HepG2 (cell line): ENCODE data around the gene HBS1L. TPM values are rescaled to one million over a fixed set of nuclear protein-coding genes. Genes with fewer than 3 reads are reported as not detected.

Experiments used
- ATAC-seq: fragments of 200-7000 bp; cut with Tn5 transposase; 3 replicates; pipeline ENCODE4 v1.9.1; 2020; ENCODE audit warnings: mild to moderate bottlenecking, moderate library complexity
- BruUV-seq: library from RNA; stranded (reverse); fragments of 400-500 nt; replicated peaks from 2 replicates; lab custom pipeline; 2021; lab: Mats Ljungman, UMichigan
- CTCF ChIA-PET: fragments of 300-600 bp; formaldehyde crosslinking; extraction: SDS; loops from one replicate; lab custom pipeline; 2021; ENCODE audit warnings: low total read pairs, inconsistent platforms, low intra/inter-chr PET ratio; lab: Yijun Ruan, JAX
- POLR2A ChIA-PET: fragments of 350-600 bp; sonication (Branson Sonifier 250); formaldehyde crosslinking; loops from one replicate; lab custom pipeline; 2020; ENCODE audit warnings: antibody characterized with exemption, inconsistent platforms; lab: Yijun Ruan, JAX
- DNase-seq: peaks from one replicate; pipeline ENCODE4 v3.0.0-alpha.2; 2015; ENCODE audit warnings: low spot score
- FAIRE-seq: peaks from 3 replicates; lab custom pipeline; 2011; peaks lifted over from hg19 to GRCh38; lab: Jason Lieb, UNC
- H2AFZ ChIP-seq: one replicate; pipeline ENCODE4 v1.6.1; 2011; ENCODE audit warnings: low read length, inconsistent platforms
- H3K27ac ChIP-seq: fragments of 300-600 bp; 3 replicates; pipeline ENCODE4 v1.8.0; 2011; ENCODE audit warnings: mixed run types, mild to moderate bottlenecking, mixed read lengths, low read length, inconsistent platforms; ENCODE audit not compliant: insufficient read depth; ENCODE audit errors: extremely low read length
- H3K27me3 ChIP-seq, 2 experiments: fragments of 200-600 bp in 1 of 2; 2 replicates in 1 of 2; 3 replicates in 1 of 2; pipeline versions ENCODE4 v1.6.0 to v1.8.0; 2011; ENCODE audit warnings: low read length in 2 of 2, mild to moderate bottlenecking in 2 of 2, moderate library complexity in 2 of 2, inconsistent platforms in 1 of 2; ENCODE audit not compliant: insufficient read depth in 2 of 2, control insufficient read depth in 1 of 2
- H3K36me3 ChIP-seq, 2 experiments: fragments of 200-600 bp in 1 of 2; replicated peaks in 1 of 2; 2 replicates in 1 of 2; 3 replicates in 1 of 2; pipeline versions ENCODE4 v1.5.1 to v1.8.0; 2011; ENCODE audit warnings: low read length in 2 of 2, inconsistent platforms in 1 of 2; ENCODE audit not compliant: insufficient read depth in 2 of 2, control insufficient read depth in 1 of 2
- H3K4me1 ChIP-seq: 2 replicates; pipeline ENCODE4 v1.5.1; 2012; ENCODE audit warnings: low read length, inconsistent platforms; ENCODE audit not compliant: insufficient read depth
- H3K4me2 ChIP-seq: 2 replicates; pipeline ENCODE4 v1.6.0; 2011; ENCODE audit warnings: low read depth, low read length, inconsistent platforms
- H3K4me3 ChIP-seq, 3 experiments: fragments of 200-600 bp in 1 of 3; sonication (generic), shearing (Covaris generic) in 1 of 3; replicated peaks in 1 of 3; 2 replicates each; pipeline ENCODE4 v1.5.1; 2011 to 2016; ENCODE audit warnings: low read length in 3 of 3, inconsistent platforms in 2 of 3, low read depth in 2 of 3, mild to moderate bottlenecking in 2 of 3, control low read depth in 1 of 3, mixed read lengths in 1 of 3; ENCODE audit not compliant: insufficient read depth in 1 of 3
- H3K79me2 ChIP-seq: one replicate; pipeline ENCODE4 v1.6.1; 2011; ENCODE audit warnings: low read length, inconsistent platforms; ENCODE audit not compliant: insufficient read depth
- H3K9ac ChIP-seq: 2 replicates; pipeline ENCODE4 v1.6.0; 2011; ENCODE audit warnings: mild to moderate bottlenecking, low read depth, low read length, inconsistent platforms; ENCODE audit not compliant: insufficient read depth
- H3K9me3 ChIP-seq: 2 replicates; pipeline ENCODE4 v1.5.1; 2012; ENCODE audit warnings: mild to moderate bottlenecking, low read length
- H4K20me1 ChIP-seq: 2 replicates; pipeline ENCODE4 v1.6.0; 2011; ENCODE audit warnings: inconsistent platforms, mild to moderate bottlenecking, low read length, moderate library complexity; ENCODE audit not compliant: insufficient read depth
- NCOA1 ChIP-seq: sonication (generic); formaldehyde crosslinking; IDR thresholded peaks from 2 replicates; pipeline ENCODE4 v1.9.0; 2021; ENCODE audit warnings: missing genetic modification reagents
- PHB2 ChIP-seq: fragments of 450-650 bp; IDR thresholded peaks from 2 replicates; pipeline ENCODE4 v1.6.1; 2018; ENCODE audit not compliant: partially characterized antibody
- RAD21 ChIP-seq: fragments of 450-650 bp; formaldehyde crosslinking; IDR thresholded peaks from 2 replicates; pipeline ENCODE4 v1.5.0; 2020; ENCODE audit warnings: mild to moderate bottlenecking
- ZNF232 ChIP-seq: sonication (generic); formaldehyde crosslinking; IDR thresholded peaks from 2 replicates; pipeline ENCODE4 v1.4.0; 2020; ENCODE audit warnings: missing genetic modification reagents, borderline replicate concordance
- ZNF543 ChIP-seq: sonication (generic); formaldehyde crosslinking; IDR thresholded peaks from 2 replicates; pipeline ENCODE4 v1.4.0; 2020; ENCODE audit warnings: mild to moderate bottlenecking, missing genetic modification reagents
- ZNF549 ChIP-seq: sonication (generic); formaldehyde crosslinking; IDR thresholded peaks from 2 replicates; pipeline ENCODE4 v1.5.0; 2020; ENCODE audit warnings: missing genetic modification reagents
- ZSCAN31 ChIP-seq: sonication (generic); formaldehyde crosslinking; IDR thresholded peaks from 2 replicates; pipeline ENCODE4 v1.5.0; 2020; ENCODE audit warnings: low read depth, mild to moderate bottlenecking, missing genetic modification reagents
- WGBS: methylation state at CpG from one replicate; pipeline ENCODE4 v1.1.6; 2017; ENCODE audit warnings: low lambda C conversion rate; 5-methylcytosine and 5-hydroxymethylcytosine counted together
- in situ Hi-C: cut with HindIII; loops from 2 replicates; pipeline ENCODE4 v1.10.0; 2017; ENCODE audit warnings: low pct_unique_long_range_greater_than_20kb; ENCODE audit not compliant: extremely low pct_ligation_motif_present
- intact Hi-C: fragments of 100-400 bp; cut with micrococcal nuclease; formaldehyde crosslinking; loops from one replicate; pipeline ENCODE4 v1.10.0; 2022; ENCODE audit not compliant: unreplicated experiment
- polyA plus RNA-seq, 8 experiments: library from polyadenylated mRNA; depleted of rRNA in 3 of 8; stranded (reverse) in 7 of 8; unstranded in 1 of 8; fragments of >200 nt; fragmentation: Illumina TruSeq in 4 of 8; extraction: Trizol in 4 of 8; gene quantifications; 2 replicates each; pipeline versions ENCODE4 v1.2.1 to v1.2.3, GENCODE V29; 2011 to 2016; ENCODE audit warnings: low read depth in 4 of 8, missing spikeins in 1 of 8, mixed read lengths in 1 of 8; ENCODE audit not compliant: insufficient read depth in 1 of 8
- total RNA-seq, 5 experiments: library from RNA; depleted of rRNA; stranded (reverse); fragments of >200 nt; fragmentation: Illumina TruSeq; extraction: Trizol; gene quantifications; 2 replicates each; pipeline ENCODE4 v1.2.3, GENCODE V29; 2016; ENCODE audit warnings: low read depth in 1 of 5
- TF ChIP-seq, protein P1 (sequence below): sonication (generic); formaldehyde crosslinking; IDR thresholded peaks from 2 replicates; pipeline ENCODE4 v1.8.1; 2022; ENCODE audit warnings: low read depth, mild to moderate bottlenecking, missing genetic modification reagents
- TF ChIP-seq, protein P2 (sequence below): sonication (generic); formaldehyde crosslinking; IDR thresholded peaks from 2 replicates; pipeline ENCODE4 v1.4.0; 2020; ENCODE audit warnings: missing genetic modification reagents, mild to moderate bottlenecking, borderline replicate concordance
- TF ChIP-seq, protein P3 (sequence below): IDR thresholded peaks from 2 replicates; pipeline ENCODE4 v1.6.1; 2016

Gene HBS1L
- total and polyA plus RNA-seq, 2 of the 13 experiments (the other 11 are each of a cell fraction or from before 2014, with no cell fraction given): 44.1 to 138 TPM

DNA sequence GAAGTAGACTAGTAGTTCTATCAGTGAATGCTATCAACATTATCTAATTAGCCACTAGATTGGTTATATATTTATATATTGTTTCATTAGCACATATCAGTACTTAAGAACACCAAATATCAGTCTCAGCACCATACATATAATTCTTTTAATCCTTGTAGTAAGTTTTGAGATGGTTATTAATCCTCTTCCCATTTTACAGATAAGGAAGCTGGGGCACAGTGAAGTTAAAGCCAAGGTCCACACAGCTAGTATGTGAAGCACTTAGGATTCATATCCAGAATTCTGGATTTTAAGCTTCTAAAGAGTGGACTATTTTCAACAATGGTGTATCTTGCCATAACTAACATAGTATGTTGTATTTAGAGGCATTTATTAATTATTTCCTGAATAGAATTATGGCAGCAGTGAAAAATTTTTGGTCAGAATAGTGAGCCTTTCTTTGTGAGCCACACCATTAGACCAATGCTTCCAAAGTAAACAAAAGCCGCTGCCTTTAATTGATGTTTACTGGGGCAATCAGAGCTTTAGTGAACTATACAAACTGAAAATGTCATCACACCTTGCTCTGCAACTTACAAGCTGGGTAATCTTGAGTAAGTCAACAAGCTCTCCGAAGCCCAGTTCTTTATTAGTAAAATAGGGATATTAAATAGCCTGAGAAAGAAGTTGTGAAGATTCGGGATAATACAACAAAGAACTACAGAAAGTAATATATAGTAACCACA lies 41.9 kb upstream of the HBS1L start (continued):
- TF ChIP-seq, protein P1, sequence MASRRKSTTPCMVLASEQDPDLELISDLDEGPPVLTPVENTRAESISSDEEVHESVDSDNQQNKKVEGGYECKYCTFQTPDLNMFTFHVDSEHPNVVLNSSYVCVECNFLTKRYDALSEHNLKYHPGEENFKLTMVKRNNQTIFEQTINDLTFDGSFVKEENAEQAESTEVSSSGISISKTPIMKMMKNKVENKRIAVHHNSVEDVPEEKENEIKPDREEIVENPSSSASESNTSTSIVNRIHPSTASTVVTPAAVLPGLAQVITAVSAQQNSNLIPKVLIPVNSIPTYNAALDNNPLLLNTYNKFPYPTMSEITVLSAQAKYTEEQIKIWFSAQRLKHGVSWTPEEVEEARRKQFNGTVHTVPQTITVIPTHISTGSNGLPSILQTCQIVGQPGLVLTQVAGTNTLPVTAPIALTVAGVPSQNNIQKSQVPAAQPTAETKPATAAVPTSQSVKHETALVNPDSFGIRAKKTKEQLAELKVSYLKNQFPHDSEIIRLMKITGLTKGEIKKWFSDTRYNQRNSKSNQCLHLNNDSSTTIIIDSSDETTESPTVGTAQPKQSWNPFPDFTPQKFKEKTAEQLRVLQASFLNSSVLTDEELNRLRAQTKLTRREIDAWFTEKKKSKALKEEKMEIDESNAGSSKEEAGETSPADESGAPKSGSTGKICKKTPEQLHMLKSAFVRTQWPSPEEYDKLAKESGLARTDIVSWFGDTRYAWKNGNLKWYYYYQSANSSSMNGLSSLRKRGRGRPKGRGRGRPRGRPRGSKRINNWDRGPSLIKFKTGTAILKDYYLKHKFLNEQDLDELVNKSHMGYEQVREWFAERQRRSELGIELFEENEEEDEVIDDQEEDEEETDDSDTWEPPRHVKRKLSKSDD (CRISPR knock-in tag): no peak

DNA sequence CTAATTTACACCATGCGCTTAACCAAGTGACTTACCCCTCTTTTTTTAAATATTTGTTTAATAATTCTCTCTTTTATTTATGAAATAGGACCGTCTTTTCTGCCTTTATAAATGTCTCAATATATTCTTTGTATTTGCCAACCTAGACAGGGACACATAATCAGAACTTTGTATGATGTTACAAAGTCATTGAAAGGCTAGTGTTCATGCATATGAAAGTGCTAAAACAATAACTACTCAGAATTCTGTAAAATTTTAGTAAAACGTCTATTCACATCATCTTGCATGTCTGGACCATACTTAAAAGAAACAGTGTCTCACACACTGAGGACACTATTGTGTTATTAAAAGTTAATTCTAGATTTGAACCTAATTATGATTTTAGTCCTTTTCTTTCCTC lies 41.1 kb upstream of the HBS1L start:
- Histone ChIP-seq H3K4me2 (no peak overlapping the region), H3K4me3 (no peak overlapping the region), H4K20me1 (no peaks in the 10 kb centered on the region; the same call in 1 of the 2 replicates), H3K9ac (no peak overlapping the region), H3K79me2 (no peaks in the 10 kb centered on the region), H3K27me3 (no peaks in the 10 kb centered on the region; a peak in 3 of 5 replicates), H2AFZ (no peak overlapping the region), H3K9me3 (no peaks in the 10 kb centered on the region), H3K27ac (no peak overlapping the region), H3K4me1 (no peaks in the 10 kb centered on the region), H3K36me3 (no peaks in the 10 kb centered on the region)
- TF ChIP-seq ZNF543 (no peak), NCOA1 (CRISPR knock-in tag) (no peak), ZSCAN31 (CRISPR knock-in tag) (no peak), ZNF549 (CRISPR knock-in tag) (no peak), ZNF232 (no peak), PHB2 (no peak), RAD21 (no peak)
- TF ChIP-seq, protein P2, sequence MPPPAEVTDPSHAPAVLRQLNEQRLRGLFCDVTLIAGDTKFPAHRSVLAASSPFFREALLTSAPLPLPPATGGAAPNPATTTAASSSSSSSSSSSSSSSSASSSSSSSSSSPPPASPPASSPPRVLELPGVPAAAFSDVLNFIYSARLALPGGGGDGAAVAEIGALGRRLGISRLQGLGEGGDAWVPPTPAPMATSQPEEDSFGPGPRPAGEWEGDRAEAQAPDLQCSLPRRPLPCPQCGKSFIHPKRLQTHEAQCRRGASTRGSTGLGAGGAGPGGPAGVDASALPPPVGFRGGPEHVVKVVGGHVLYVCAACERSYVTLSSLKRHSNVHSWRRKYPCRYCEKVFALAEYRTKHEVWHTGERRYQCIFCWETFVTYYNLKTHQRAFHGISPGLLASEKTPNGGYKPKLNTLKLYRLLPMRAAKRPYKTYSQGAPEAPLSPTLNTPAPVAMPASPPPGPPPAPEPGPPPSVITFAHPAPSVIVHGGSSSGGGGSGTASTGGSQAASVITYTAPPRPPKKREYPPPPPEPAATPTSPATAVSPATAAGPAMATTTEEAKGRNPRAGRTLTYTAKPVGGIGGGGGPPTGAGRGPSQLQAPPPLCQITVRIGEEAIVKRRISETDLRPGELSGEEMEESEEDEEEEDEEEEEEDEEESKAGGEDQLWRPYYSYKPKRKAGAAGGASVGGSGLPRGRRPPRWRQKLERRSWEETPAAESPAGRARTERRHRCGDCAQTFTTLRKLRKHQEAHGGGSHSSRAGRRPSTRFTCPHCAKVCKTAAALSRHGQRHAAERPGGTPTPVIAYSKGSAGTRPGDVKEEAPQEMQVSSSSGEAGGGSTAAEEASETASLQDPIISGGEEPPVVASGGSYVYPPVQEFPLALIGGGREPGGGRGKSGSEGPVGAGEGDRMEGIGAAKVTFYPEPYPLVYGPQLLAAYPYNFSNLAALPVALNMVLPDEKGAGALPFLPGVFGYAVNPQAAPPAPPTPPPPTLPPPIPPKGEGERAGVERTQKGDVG (CRISPR knock-in tag): no peak
- TF ChIP-seq, protein P3, sequence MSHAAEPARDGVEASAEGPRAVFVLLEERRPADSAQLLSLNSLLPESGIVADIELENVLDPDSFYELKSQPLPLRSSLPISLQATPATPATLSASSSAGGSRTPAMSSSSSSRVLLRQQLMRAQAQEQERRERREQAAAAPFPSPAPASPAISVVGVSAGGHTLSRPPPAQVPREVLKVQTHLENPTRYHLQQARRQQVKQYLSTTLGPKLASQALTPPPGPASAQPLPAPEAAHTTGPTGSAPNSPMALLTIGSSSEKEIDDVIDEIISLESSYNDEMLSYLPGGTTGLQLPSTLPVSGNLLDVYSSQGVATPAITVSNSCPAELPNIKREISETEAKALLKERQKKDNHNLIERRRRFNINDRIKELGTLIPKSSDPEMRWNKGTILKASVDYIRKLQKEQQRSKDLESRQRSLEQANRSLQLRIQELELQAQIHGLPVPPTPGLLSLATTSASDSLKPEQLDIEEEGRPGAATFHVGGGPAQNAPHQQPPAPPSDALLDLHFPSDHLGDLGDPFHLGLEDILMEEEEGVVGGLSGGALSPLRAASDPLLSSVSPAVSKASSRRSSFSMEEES (CRISPR knock-in tag): no peak
- 34% methylated on average over 3 of the region's 3 CpGs for WGBS
- intact Hi-C loops (no loop called here), in situ Hi-C loops (no loop called here)
- DNase-seq (no peak), ATAC-seq (no peak), FAIRE-seq (no peak)
- CTCF ChIA-PET: no interaction called here
- BruUV-seq: no TSS peak
- POLR2A ChIA-PET: no interaction called here
